PC-3 (cell line): ENCODE measurements around the gene RASSF4. TPM values are rescaled to one million over a fixed set of nuclear protein-coding genes. Genes with fewer than 3 reads are reported as not detected.

Experiments used
- ATAC-seq: fragments of 200-7000 bp; cut with Tn5 transposase; 2 replicates; pipeline ENCODE4 v1.9.1; 2020; ENCODE audit warnings: mild to moderate bottlenecking, moderate library complexity
- BruUV-seq: library from RNA; stranded (reverse); fragments of 400-500 nt; replicated peaks from 2 replicates; lab custom pipeline; 2021; lab: Mats Ljungman, UMichigan
- CTCF ChIA-PET: fragments of 300-600 bp; sonication (Branson Sonifier 250); formaldehyde crosslinking; loops from one replicate; lab custom pipeline; 2022; ENCODE audit warnings: antibody characterized with exemption; lab: Charles Lee
- POLR2A ChIA-PET: fragments of 300-600 bp; sonication (Branson Sonifier 250); formaldehyde crosslinking; loops from one replicate; lab custom pipeline; 2022; ENCODE audit warnings: antibody characterized with exemption; ENCODE audit not compliant: unreplicated experiment; lab: Charles Lee
- DNase-seq: peaks from one replicate; pipeline ENCODE4 v3.0.0-alpha.2; 2015
- H2AFZ ChIP-seq: fragments of 300-600 bp; sonication (generic); 2 replicates; pipeline ENCODE4 v1.6.0; 2016; ENCODE audit warnings: antibody characterized with exemption, low read length
- H3F3A ChIP-seq: fragments of 300-600 bp; sonication (generic); one replicate; pipeline ENCODE4 v1.6.0; 2017; ENCODE audit warnings: antibody characterized with exemption, low read length, control low read depth, mild to moderate bottlenecking; ENCODE audit not compliant: unreplicated experiment
- H3K27ac ChIP-seq: fragments of 300-600 bp; sonication (generic); 2 replicates; pipeline ENCODE4 v1.5.1; 2016; ENCODE audit warnings: mild to moderate bottlenecking, low read length
- H3K27me3 ChIP-seq: fragments of 300-600 bp; sonication (generic); 2 replicates; pipeline ENCODE4 v1.6.1; 2016; ENCODE audit warnings: low read length, mixed read lengths
- H3K36me3 ChIP-seq: fragments of 300-600 bp; sonication (generic); 2 replicates; pipeline ENCODE4 v1.6.1; 2016; ENCODE audit warnings: low read depth, mixed run types, low read length, mixed read lengths
- H3K4me1 ChIP-seq: fragments of 300-600 bp; sonication (generic); 2 replicates; pipeline ENCODE4 v1.5.1; 2016; ENCODE audit warnings: low read length; ENCODE audit not compliant: insufficient read depth
- H3K4me2 ChIP-seq: fragments of 300-600 bp; sonication (generic); 2 replicates; pipeline ENCODE4 v1.6.0; 2016; ENCODE audit warnings: low read length
- H3K4me3 ChIP-seq: fragments of 300-600 bp; sonication (generic); 2 replicates; pipeline ENCODE4 v1.5.1; 2016; ENCODE audit warnings: mild to moderate bottlenecking, low read length, mixed read lengths
- H3K79me2 ChIP-seq: fragments of 300-600 bp; sonication (generic); 2 replicates; pipeline ENCODE4 v1.6.1; 2017; ENCODE audit warnings: low read length, mixed read lengths
- H3K9ac ChIP-seq: fragments of 300-600 bp; sonication (generic); 2 replicates; pipeline ENCODE4 v1.6.0; 2016; ENCODE audit warnings: mild to moderate bottlenecking, low read length
- H3K9me2 ChIP-seq: fragments of 300-600 bp; sonication (generic); replicated peaks from 2 replicates; pipeline ENCODE4 v1.6.1; 2016; ENCODE audit warnings: mixed run types, low read length, mixed read lengths
- H3K9me3 ChIP-seq: fragments of 300-600 bp; sonication (generic); 2 replicates; pipeline ENCODE4 v1.6.1; 2016; ENCODE audit warnings: low read length, mixed read lengths
- H4K20me1 ChIP-seq: fragments of 300-600 bp; sonication (generic); 2 replicates; pipeline ENCODE4 v1.6.1; 2016; ENCODE audit warnings: low read length, mixed read lengths
- EZH2 ChIP-seq: fragments of 300-600 bp; sonication (generic); IDR thresholded peaks from one replicate; pipeline ENCODE4 v1.6.1; 2017; ENCODE audit warnings: antibody characterized with exemption, mild to moderate bottlenecking, low read length; ENCODE audit not compliant: unreplicated experiment
- EZH2phosphoT487 ChIP-seq: fragments of 300-600 bp; sonication (generic); IDR thresholded peaks from 2 replicates; pipeline ENCODE4 v1.6.1; 2018; ENCODE audit warnings: mild to moderate bottlenecking, antibody characterized with exemption, low read length, borderline replicate concordance
- intact Hi-C: fragments of 100-400 bp; cut with micrococcal nuclease; formaldehyde crosslinking; loops from 2 replicates; pipeline ENCODE4 v1.9.0; 2023
- total RNA-seq: library from RNA; depleted of rRNA; stranded (reverse); fragments of >200 nt; gene quantifications from 2 replicates; pipeline ENCODE4 v1.2.3, GENCODE V29; 2014
- TF ChIP-seq, protein P1 (sequence below): fragments of 300-600 bp; sonication (generic); conservative IDR thresholded peaks from 2 replicates; pipeline ENCODE4 v1.5.1; 2017; ENCODE audit warnings: antibody characterized with exemption, low read depth, mild to moderate bottlenecking, low read length

Gene RASSF4
- total RNA-seq, 1 experiment from 2014 or later = 8.7 TPM

DNA sequence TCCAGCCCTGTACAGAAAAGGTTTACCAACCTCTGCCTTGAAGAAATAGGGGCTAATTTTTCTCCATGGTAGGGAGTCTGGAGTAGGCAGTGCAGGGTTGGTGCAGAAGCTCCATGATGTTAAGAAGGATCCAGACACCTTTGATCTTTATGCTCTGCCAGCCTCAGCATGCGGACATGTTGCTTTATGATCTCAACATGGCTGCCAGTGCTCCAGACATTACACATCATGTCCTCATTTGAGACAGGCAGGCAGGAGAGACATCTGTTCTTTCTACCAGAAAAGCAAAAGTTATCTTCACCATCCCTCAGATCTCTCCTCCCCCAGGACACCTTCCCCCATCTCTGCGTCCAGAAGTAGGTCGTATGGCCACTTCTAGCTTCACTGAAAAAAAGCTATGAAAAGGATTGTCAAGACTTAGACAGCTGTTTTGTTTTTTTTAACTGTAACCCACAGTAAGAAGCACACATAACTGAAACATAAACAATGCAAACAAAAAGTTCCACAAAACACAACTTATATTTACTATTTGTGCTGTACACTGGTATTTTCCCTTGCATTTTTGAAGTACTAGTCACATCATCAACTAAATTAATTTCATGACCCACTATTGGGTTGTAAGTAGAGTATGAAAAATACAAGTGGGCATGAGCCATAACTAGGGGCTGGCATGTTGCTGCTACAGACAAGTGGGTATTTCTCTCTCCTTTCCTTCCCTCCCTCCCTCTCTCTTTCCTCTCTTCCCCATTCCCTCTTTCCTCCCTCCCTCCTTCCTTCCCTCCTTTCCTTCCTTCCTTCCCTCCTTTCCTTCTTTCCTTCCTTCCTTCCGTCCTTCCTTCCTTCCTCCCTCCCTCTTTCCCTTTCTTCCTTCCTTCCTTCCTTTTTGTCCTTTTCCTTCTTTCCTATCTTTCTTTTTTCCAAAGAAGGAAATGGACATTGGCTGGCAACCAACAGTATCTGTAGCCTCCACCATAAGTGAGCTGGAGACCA, 2.6 kb upstream of the RASSF4 start:
- TF ChIP-seq EZH2 (no peak), EZH2phosphoT487 (no peak)
- TF ChIP-seq, protein P1, sequence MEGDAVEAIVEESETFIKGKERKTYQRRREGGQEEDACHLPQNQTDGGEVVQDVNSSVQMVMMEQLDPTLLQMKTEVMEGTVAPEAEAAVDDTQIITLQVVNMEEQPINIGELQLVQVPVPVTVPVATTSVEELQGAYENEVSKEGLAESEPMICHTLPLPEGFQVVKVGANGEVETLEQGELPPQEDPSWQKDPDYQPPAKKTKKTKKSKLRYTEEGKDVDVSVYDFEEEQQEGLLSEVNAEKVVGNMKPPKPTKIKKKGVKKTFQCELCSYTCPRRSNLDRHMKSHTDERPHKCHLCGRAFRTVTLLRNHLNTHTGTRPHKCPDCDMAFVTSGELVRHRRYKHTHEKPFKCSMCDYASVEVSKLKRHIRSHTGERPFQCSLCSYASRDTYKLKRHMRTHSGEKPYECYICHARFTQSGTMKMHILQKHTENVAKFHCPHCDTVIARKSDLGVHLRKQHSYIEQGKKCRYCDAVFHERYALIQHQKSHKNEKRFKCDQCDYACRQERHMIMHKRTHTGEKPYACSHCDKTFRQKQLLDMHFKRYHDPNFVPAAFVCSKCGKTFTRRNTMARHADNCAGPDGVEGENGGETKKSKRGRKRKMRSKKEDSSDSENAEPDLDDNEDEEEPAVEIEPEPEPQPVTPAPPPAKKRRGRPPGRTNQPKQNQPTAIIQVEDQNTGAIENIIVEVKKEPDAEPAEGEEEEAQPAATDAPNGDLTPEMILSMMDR = no peak
- H3K9me2 ChIP-seq = no peaks in the 10 kb centered on the region
- peaks cover 19% of the 10 kb centered on the region for H3K4me1 ChIP-seq
- H3K9ac ChIP-seq = no peak overlapping the region
- ATAC-seq (no peak), DNase-seq (no peak)
- no peak overlapping the region for H3K4me3 ChIP-seq
- H3K36me3 ChIP-seq = no peaks in the 10 kb centered on the region
- H2AFZ ChIP-seq = no peak overlapping the region
- H3F3A ChIP-seq = no peaks in the 10 kb centered on the region
- H3K4me2 ChIP-seq = no peak overlapping the region
- no peaks in the 10 kb centered on the region for H3K27me3 ChIP-seq
- ChIA-PET CTCF (no interaction called here), POLR2A (no interaction called here)
- intact Hi-C loops = no loop called here
- H3K79me2 ChIP-seq = peaks cover 15% of the 10 kb centered on the region
- no peak overlapping the region for H3K27ac ChIP-seq
- H4K20me1 ChIP-seq = no peaks in the 10 kb centered on the region
- BruUV-seq = no TSS peak
- H3K9me3 ChIP-seq = no peaks in the 10 kb centered on the region

DNA sequence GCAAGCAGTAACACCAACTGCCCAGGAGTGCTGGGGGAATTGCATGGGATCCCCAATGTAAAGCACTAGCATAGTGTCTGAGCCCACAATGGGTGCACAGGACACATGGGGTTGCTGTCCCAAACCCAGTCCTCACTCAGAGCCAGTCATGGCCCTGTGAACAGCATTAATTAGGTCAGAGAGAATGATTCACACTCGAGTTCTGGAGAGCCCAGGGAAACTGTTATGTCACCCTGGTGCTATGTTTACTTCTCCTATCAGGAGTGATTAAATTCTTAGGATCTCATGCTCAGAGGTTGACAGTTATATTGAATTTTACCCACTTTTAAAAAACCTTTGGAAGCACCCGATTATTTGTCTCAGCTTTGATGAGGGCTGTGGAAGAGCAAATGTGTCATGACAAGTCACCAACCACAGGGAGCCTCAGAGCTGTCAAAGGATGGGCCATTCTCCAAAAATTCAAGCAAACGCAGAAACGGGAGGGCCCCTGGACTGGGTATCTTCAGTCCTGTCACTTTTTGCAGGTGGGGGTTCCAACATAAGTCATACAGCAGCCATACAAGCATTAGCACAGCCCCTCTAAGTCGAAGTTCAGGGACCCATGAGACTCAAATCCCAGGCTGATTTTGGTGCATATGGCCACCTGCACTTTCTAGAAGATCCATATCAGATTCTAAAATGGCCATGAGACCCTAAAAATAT, 1.3 kb upstream of the RASSF4 start:
- no peak overlapping the region; the same call in 1 of the 2 replicates for H2AFZ ChIP-seq
- H3K27ac ChIP-seq = no peak overlapping the region
- H3K9me2 ChIP-seq = no peaks in the 10 kb centered on the region
- no peaks in the 10 kb centered on the region for H3K36me3 ChIP-seq
- H3K9me3 ChIP-seq = no peaks in the 10 kb centered on the region
- peaks cover 19% of the 10 kb centered on the region for H3K4me1 ChIP-seq
- no peaks in the 10 kb centered on the region for H4K20me1 ChIP-seq
- intact Hi-C loops = loop anchor here (2.0 kb wide), 2 partner anchors 26 to 50 kb away; no protein-coding TSS in a partner anchor
- H3K79me2 ChIP-seq = peaks cover 15% of the 10 kb centered on the region
- H3K27me3 ChIP-seq = no peaks in the 10 kb centered on the region
- DNase-seq = peak; percentile 51
- H3K4me3 ChIP-seq = peak overlapping the region; percentile 80
- TF ChIP-seq EZH2 (no peak), EZH2phosphoT487 (no peak)
- TF ChIP-seq, protein P1 = no peak
- no TSS peak for BruUV-seq
- no peak for ATAC-seq
- ChIA-PET POLR2A (no interaction called here), CTCF (interaction anchor here (0.6 kb wide), 1 partner anchor 22 kb away, joined by 3 read pairs; no protein-coding TSS in a partner anchor)
- no peaks in the 10 kb centered on the region for H3F3A ChIP-seq
- peak overlapping the region; percentile 89 for H3K4me2 ChIP-seq
- H3K9ac ChIP-seq = peak overlapping the region; percentile 89
